ENCODE results near the gene CCDC90B. TPM values are rescaled to one million over a fixed set of nuclear protein-coding genes. Genes with fewer than 3 reads are reported as not detected.
"Not testable (repeated sequence)": the region's sequence is repeated elsewhere in the genome, so short reads cannot be mapped to it uniquely, and the experiment has no call there.

Gene CCDC90B
- total RNA-seq, 3 donors from 2014 or later = 35.2 to 47.7 (median 35.4) TPM

GRCh38 chr11:83318931-83319330, 32.8 kb upstream of the CCDC90B start:
- no peak for DNase-seq (ENCODE audit: low spot score in 2 of 2)
- Histone ChIP-seq H3K9me3 (no peaks in the 10 kb centered on the region), H3K4me1 (no peaks in the 10 kb centered on the region), H3K27ac (no peak overlapping the region), H3K36me3 (no peaks in the 10 kb centered on the region), H3K27me3 (no peaks in the 10 kb centered on the region), H3K4me3 (no peak overlapping the region)
- intact Hi-C loops (cut with DNase I; ENCODE audit: low total_unique reads) = no loop called here
- TF ChIP-seq POLR2A (IDR thresholded peaks at IDR 0.05) = no peak
- no peak for TF ChIP-seq POLR2AphosphoS5 (IDR thresholded peaks at IDR 0.05)
- no peak for TF ChIP-seq CTCF (IDR thresholded peaks at IDR 0.05)

GRCh38 chr11:83317757-83318690, 31.9 kb upstream of the CCDC90B start:
- Histone ChIP-seq H3K36me3 (no peaks in the 10 kb centered on the region), H3K4me3 (no peak overlapping the region), H3K27me3 (no peaks in the 10 kb centered on the region), H3K4me1 (no peaks in the 10 kb centered on the region), H3K9me3 (no peaks in the 10 kb centered on the region), H3K27ac (no peak overlapping the region)
- no peak for DNase-seq (ENCODE audit: low spot score in 2 of 2)
- no peak for TF ChIP-seq POLR2A (IDR thresholded peaks at IDR 0.05)
- no peak for TF ChIP-seq CTCF (IDR thresholded peaks at IDR 0.05)
- no peak for TF ChIP-seq POLR2AphosphoS5 (IDR thresholded peaks at IDR 0.05)
- intact Hi-C loops (cut with DNase I; ENCODE audit: low total_unique reads) = no loop called here

- H3K27me3 ChIP-seq; H3K36me3 ChIP-seq; intact Hi-C loops (cut with DNase I; ENCODE audit: low total_unique reads); H3K9me3 ChIP-seq; H3K4me1 ChIP-seq; H3K4me3 ChIP-seq; DNase-seq (ENCODE audit: low spot score in 2 of 2); H3K27ac ChIP-seq: not testable (repeated sequence)
Observed at GRCh38 chr11:83316897-83317268, 30.7 kb upstream of the CCDC90B start.

- H3K27ac ChIP-seq; H3K9me3 ChIP-seq; H3K4me1 ChIP-seq; DNase-seq (ENCODE audit: low spot score in 2 of 2); H3K4me3 ChIP-seq; H3K36me3 ChIP-seq; intact Hi-C loops (cut with DNase I; ENCODE audit: low total_unique reads); H3K27me3 ChIP-seq: not testable (repeated sequence)
Observed at GRCh38 chr11:83316143-83316896, 30.2 kb upstream of the CCDC90B start.

GRCh38 chr11:83312430-83312829, 26.3 kb upstream of the CCDC90B start:
- TF ChIP-seq POLR2A (IDR thresholded peaks at IDR 0.05) (no peak), CTCF (IDR thresholded peaks at IDR 0.05) (no peak), POLR2AphosphoS5 (IDR thresholded peaks at IDR 0.05) (no peak)
- H3K27ac ChIP-seq = no peak overlapping the region
- no peak for DNase-seq (ENCODE audit: low spot score in 2 of 2)
- intact Hi-C loops (cut with DNase I; ENCODE audit: low total_unique reads) = no loop called here
- H3K36me3 ChIP-seq = no peaks in the 10 kb centered on the region
- no peaks in the 10 kb centered on the region for H3K4me1 ChIP-seq
- H3K4me3 ChIP-seq = no peak overlapping the region
- H3K27me3 ChIP-seq = no peaks in the 10 kb centered on the region
- H3K9me3 ChIP-seq = no peaks in the 10 kb centered on the region

- intact Hi-C loops (cut with DNase I; ENCODE audit: low total_unique reads) = no loop called here
- no peak for TF ChIP-seq CTCF (IDR thresholded peaks at IDR 0.05)
- no peak for TF ChIP-seq POLR2AphosphoS5 (IDR thresholded peaks at IDR 0.05)
- no peak for TF ChIP-seq POLR2A (IDR thresholded peaks at IDR 0.05)
- H3K4me1 ChIP-seq = no peaks in the 10 kb centered on the region
Observed at GRCh38 chr11:83311701-83312100, 25.5 kb upstream of the CCDC90B start.

More at GRCh38 chr11:83311701-83312100, 25.5 kb upstream of the CCDC90B start:
- DNase-seq (ENCODE audit: low spot score in 2 of 2) = no peak
- H3K36me3 ChIP-seq = no peaks in the 10 kb centered on the region
- no peak overlapping the region for H3K27ac ChIP-seq
- H3K27me3 ChIP-seq = no peaks in the 10 kb centered on the region
- H3K4me3 ChIP-seq = no peak overlapping the region
- H3K9me3 ChIP-seq = no peaks in the 10 kb centered on the region
